Heart right ventricle (tissue), 16 donors: ENCODE measurements around the gene MAN1C1. TPM values are rescaled to one million over a fixed set of nuclear protein-coding genes. Genes with fewer than 3 reads are reported as not detected.

Source experiments
- ATAC-seq, 8 donors: fragments of 200-7000 bp; cut with Tn5 transposase; one replicate each; pipeline ENCODE4 v1.9.1; 2020; ENCODE audit warnings: mild to moderate bottlenecking in 8 of 8, moderate library complexity in 8 of 8, moderate number of reproducible peaks in 1 of 8
- DNase-seq, 2 donors: peaks; one replicate each; pipeline ENCODE4 v3.0.0-alpha.2; 2020
- H3K27ac ChIP-seq, 10 donors: fragments of 200-600 bp; sonication (generic) in 2 of 10; one replicate each; pipeline versions ENCODE4 v1.5.0 to v1.8.0; 2020 to 2022; ENCODE audit warnings: mild to moderate bottlenecking in 3 of 10
- H3K27me3 ChIP-seq, 7 donors: fragments of 200-600 bp; one replicate each; pipeline ENCODE4 v1.8.0; 2021 to 2022; ENCODE audit warnings: mild to moderate bottlenecking in 2 of 7
- H3K36me3 ChIP-seq, 9 donors: fragments of 200-600 bp; sonication (generic) in 1 of 9; one replicate each; pipeline versions ENCODE4 v1.5.0 to v1.8.0; 2020 to 2022; ENCODE audit warnings: mild to moderate bottlenecking in 2 of 9
- H3K4me1 ChIP-seq, 9 donors: fragments of 200-600 bp; sonication (generic) in 1 of 9; one replicate each; pipeline versions ENCODE4 v1.5.0 to v1.8.0; 2020 to 2022; ENCODE audit warnings: mild to moderate bottlenecking in 4 of 9
- H3K4me3 ChIP-seq, 10 donors: fragments of 200-600 bp; sonication (generic) in 2 of 10; one replicate each; pipeline versions ENCODE4 v1.5.0 to v1.8.0; 2020 to 2022; ENCODE audit warnings: mild to moderate bottlenecking in 7 of 10, moderate library complexity in 2 of 10
- H3K9me3 ChIP-seq, 11 donors: fragments of 200-600 bp in 10 of 11; sonication (generic) in 2 of 11; one replicate each; pipeline versions ENCODE4 v1.5.0 to v1.8.0; 2013 to 2022; ENCODE audit warnings: mild to moderate bottlenecking in 2 of 11, control low read depth in 1 of 11, moderate library complexity in 1 of 11
- WGBS, 2 donors: extraction: QIAGEN DNeasy Blood & Tissue Kit; methylation state at CpG; one replicate each; pipeline ENCODE4 v1.1.7; 2013; ENCODE audit warnings: inconsistent platforms in 1 of 2; 5-methylcytosine and 5-hydroxymethylcytosine counted together
- intact Hi-C, 10 donors: fragments of 100-400 bp; cut with DNase I; formaldehyde crosslinking; loops; one replicate each; pipeline versions ENCODE4 v1.11.1 to v1.14.2; 2022
- polyA plus RNA-seq, 2 donors: library from polyadenylated mRNA; stranded (reverse); fragments of 200-250 nt; gene quantifications; one replicate each; pipeline ENCODE4 v1.2.3, GENCODE V29; 2013
- total RNA-seq, 10 donors: library from RNA; stranded (reverse); fragmentation: NEBNext Ultra II Directional in 3 of 10; extraction: Animal tissue kit (Norgen Biotek cat#: 25700) in 3 of 10; gene quantifications; one replicate each; pipeline versions ENCODE4 v1.2.1 to v1.2.4, GENCODE V29; 2021 to 2023
- TF ChIP-seq, protein P1 (sequence below), 9 donors: fragments of 200-600 bp; sonication (generic) in 2 of 9; IDR thresholded peaks; one replicate each; pipeline versions ENCODE4 v1.5.0 to v1.8.0; 2021 to 2022; ENCODE audit warnings: antibody characterized with exemption in 9 of 9, mild to moderate bottlenecking in 5 of 9, moderate library complexity in 1 of 9
- donor health status: Arrhythmogenic right ventricular cardiomyopathy.
- donor health status: ischemic (EF 13 %, LVEDD 7.1; RV severe dilation, severe dysfunction).
- donor health status: healthy with polysubstance abuse.
- donor health status: DM: no; HTN: yes; CAD: no.
- donor health status: DM: no; HTN: no; CAD: no.
- donor health status: ischemic (EF 25% LVEDD 6.9; RV normal size, moderate dysfunction).
- donor health status: ischemic (EF 25% LVEDD 5.7; RV mildly dilated, moderate dysfunction).
- donor health status: healthy.
- donor health status: DM: yes; HTN: yes; CAD: no.
- donor health status: Ischemic cardiomyopathy.
- donor health status: ischemic (EF 35%, LVEDD 5.7; RV mildly dilated, moderate dysfunction).
- donor health status: nonischemic (EF 11% LVEDD 7.7; RV severe dilation, severe dysfunction).
- donor health status: DM: yes; HTN: yes; CAD: no.
- donor health status: PGD.
- donor health status: ischemic (EF 29% LVEDD 5.4; RV normal size, mild dysfunction).
- donor health status: nonischemic (EF 23%, LVEDD 6.1; RV moderate dilation, normal function).

MAN1C1 gene
- total and polyA plus RNA-seq, 12 donors: 9.7 to 23.4 (median 13.4) TPM

DNA sequence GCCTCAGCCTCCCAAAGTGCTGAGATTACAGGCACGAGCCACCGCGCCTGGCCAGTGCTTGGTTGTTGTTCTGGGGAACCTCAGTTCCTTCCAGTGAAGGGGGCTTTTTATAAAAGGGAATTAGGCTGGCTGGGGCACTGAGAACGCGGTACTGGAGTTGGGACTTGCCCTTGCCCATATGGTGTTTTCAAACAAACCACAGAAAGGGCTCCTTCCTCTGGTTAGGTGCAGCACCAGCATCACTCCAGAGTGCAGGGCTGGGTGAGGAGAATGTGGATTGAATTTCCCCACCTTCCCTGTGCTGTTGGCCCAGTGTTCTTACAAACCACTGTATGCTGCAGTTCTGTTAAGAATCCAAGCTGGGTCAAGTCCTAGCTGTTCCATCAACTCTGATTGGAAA, 5.3 kb downstream of the MAN1C1 start:
- 93% methylated on average over 5 of the region's 5 CpGs for WGBS, 2 donors
- peaks cover 0 to 4% (median 0%) of the 10 kb centered on the region in 11 donors for H3K9me3 ChIP-seq
- intact Hi-C loops: loop anchor here in 5 of 10 donors (5.0 to 10.0 kb wide), 4 partner anchors 35 to 65 kb away; no protein-coding TSS in a partner anchor
- H3K27me3 ChIP-seq: no peaks in the 10 kb centered on the region
- DNase-seq: no peak
- H3K27ac ChIP-seq: peak overlapping the region in 1 of 10 donors; percentile 8
- peaks cover 15 to 57% (median 33%) of the 10 kb centered on the region in 9 donors for H3K4me1 ChIP-seq
- TF ChIP-seq, protein P1, sequence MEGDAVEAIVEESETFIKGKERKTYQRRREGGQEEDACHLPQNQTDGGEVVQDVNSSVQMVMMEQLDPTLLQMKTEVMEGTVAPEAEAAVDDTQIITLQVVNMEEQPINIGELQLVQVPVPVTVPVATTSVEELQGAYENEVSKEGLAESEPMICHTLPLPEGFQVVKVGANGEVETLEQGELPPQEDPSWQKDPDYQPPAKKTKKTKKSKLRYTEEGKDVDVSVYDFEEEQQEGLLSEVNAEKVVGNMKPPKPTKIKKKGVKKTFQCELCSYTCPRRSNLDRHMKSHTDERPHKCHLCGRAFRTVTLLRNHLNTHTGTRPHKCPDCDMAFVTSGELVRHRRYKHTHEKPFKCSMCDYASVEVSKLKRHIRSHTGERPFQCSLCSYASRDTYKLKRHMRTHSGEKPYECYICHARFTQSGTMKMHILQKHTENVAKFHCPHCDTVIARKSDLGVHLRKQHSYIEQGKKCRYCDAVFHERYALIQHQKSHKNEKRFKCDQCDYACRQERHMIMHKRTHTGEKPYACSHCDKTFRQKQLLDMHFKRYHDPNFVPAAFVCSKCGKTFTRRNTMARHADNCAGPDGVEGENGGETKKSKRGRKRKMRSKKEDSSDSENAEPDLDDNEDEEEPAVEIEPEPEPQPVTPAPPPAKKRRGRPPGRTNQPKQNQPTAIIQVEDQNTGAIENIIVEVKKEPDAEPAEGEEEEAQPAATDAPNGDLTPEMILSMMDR (IDR thresholded peaks at IDR 0.05): no peak
- no peak for ATAC-seq
- no peak overlapping the region for H3K4me3 ChIP-seq
- peaks cover 0 to 4% (median 0%) of the 10 kb centered on the region in 9 donors for H3K36me3 ChIP-seq

DNA sequence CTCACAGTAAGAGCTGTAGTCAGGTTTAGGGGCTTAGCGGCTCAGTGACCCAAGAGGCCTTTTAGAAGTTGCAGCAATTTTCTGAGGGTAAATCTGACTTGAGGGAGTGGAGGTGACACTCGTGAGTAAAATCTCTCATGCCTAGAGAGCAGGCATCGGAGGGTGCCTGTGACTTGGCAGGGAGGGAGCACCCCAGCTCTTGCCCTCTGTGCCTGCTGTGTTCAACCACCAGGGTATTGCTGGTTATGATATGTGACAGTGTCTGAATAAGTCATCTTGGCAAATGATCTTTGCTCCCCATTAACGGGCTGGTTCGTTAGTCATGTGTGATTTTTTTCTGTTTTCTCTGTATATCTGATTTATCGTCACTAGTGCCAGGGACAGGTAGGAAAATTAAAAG, 5.9 kb downstream of the MAN1C1 start:
- Histone ChIP-seq H3K9me3 (peaks cover 0 to 4% (median 0%) of the 10 kb centered on the region in 11 donors), H3K27me3 (no peaks in the 10 kb centered on the region), H3K4me1 (peaks cover 13 to 56% (median 33%) of the 10 kb centered on the region in 9 donors), H3K27ac (no peak overlapping the region), H3K4me3 (no peak overlapping the region), H3K36me3 (peaks cover 0 to 4% (median 0%) of the 10 kb centered on the region in 9 donors)
- ATAC-seq: no peak
- no peak for DNase-seq
- WGBS, 2 donors: 68 to 73% methylated on average over 6 of the region's 6 CpGs
- TF ChIP-seq, protein P1 (IDR thresholded peaks at IDR 0.05): no peak
- intact Hi-C loops: loop anchor here in 5 of 10 donors (5.0 to 10.0 kb wide), 4 partner anchors 35 to 65 kb away; no protein-coding TSS in a partner anchor

DNA sequence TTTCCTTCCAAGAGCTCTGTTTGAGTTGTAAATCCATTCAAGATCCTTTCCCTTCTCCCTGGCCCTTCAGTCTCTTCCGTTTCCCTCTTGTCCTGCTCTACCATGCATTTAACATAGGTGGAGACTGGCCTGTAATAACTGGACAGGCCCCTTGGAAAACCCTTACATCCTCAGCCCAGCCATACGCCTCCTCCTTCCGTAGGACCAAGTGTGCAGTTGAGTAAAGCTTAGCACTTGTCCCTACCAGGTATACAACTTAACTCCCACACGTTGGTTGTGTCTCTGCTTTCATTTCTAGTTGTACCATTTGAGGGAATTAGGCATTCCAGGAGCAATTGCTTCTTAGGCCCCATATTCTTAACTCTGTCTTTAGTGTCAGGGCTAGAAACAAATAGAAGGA, 6.4 kb downstream of the MAN1C1 start:
- Histone ChIP-seq H3K36me3 (peaks cover 0 to 4% (median 0%) of the 10 kb centered on the region in 9 donors), H3K4me1 (peaks cover 12 to 51% (median 31%) of the 10 kb centered on the region in 9 donors), H3K4me3 (no peak overlapping the region), H3K27ac (no peak overlapping the region), H3K27me3 (no peaks in the 10 kb centered on the region), H3K9me3 (peaks cover 0 to 4% (median 0%) of the 10 kb centered on the region in 11 donors)
- intact Hi-C loops: loop anchor here in 5 of 10 donors (5.0 to 10.0 kb wide), 4 partner anchors 34 to 64 kb away; no protein-coding TSS in a partner anchor
- WGBS, 2 donors: 63 to 83% methylated on average over 4 of the region's 4 CpGs
- ATAC-seq (no peak), DNase-seq (no peak)
- TF ChIP-seq, protein P1 (IDR thresholded peaks at IDR 0.05): no peak

DNA sequence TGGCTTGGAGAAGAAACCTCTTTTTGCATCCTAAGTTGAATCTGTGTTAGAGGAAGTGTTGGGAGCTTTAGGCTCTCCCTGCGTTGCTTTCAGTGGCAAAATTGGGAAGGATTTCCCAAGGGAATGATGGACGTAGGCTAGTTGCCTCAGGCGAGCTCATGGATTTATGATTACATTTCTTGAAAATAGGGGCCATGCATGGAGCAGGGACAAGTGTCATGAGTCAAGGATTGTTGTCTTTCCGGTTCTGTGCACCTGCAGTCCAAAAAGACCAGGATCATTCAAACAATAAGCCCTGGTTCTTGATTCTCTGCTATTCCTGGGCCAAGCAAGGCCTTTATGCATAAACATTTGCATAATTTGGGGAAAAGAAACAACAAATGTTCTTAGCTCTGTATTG, 7.1 kb downstream of the MAN1C1 start:
- H3K4me3 ChIP-seq: no peak overlapping the region
- DNase-seq (no peak), ATAC-seq (no peak)
- no peak overlapping the region for H3K27ac ChIP-seq
- peaks cover 0 to 4% (median 0%) of the 10 kb centered on the region in 9 donors for H3K36me3 ChIP-seq
- WGBS, 2 donors: 75 to 78% methylated on average over 4 of the region's 4 CpGs
- H3K9me3 ChIP-seq: peaks cover 0 to 4% (median 0%) of the 10 kb centered on the region in 11 donors
- peaks cover 7 to 44% (median 24%) of the 10 kb centered on the region in 9 donors for H3K4me1 ChIP-seq
- intact Hi-C loops: loop anchor here in 5 of 10 donors (5.0 to 10.0 kb wide), 4 partner anchors 34 to 64 kb away; no protein-coding TSS in a partner anchor
- no peaks in the 10 kb centered on the region for H3K27me3 ChIP-seq
- TF ChIP-seq, protein P1 (IDR thresholded peaks at IDR 0.05): no peak
